OCI-LY3 (cell line): ENCODE measurements around the gene KHDRBS1.

Experiments
- EZH2phosphoT487 ChIP-seq: fragments of 200-600 bp; shearing (Covaris generic); IDR thresholded peaks from 2 replicates; pipeline ENCODE4 v1.6.1; 2018; ENCODE audit warnings: antibody characterized with exemption, mixed run types, low read depth
- TF ChIP-seq, protein P1 (sequence below): fragments of 200-600, 300-600 bp; sonication (generic); IDR thresholded peaks from 2 replicates; pipeline ENCODE4 v1.5.1; 2014; ENCODE audit warnings: antibody characterized with exemption, low read length, low read depth

DNA sequence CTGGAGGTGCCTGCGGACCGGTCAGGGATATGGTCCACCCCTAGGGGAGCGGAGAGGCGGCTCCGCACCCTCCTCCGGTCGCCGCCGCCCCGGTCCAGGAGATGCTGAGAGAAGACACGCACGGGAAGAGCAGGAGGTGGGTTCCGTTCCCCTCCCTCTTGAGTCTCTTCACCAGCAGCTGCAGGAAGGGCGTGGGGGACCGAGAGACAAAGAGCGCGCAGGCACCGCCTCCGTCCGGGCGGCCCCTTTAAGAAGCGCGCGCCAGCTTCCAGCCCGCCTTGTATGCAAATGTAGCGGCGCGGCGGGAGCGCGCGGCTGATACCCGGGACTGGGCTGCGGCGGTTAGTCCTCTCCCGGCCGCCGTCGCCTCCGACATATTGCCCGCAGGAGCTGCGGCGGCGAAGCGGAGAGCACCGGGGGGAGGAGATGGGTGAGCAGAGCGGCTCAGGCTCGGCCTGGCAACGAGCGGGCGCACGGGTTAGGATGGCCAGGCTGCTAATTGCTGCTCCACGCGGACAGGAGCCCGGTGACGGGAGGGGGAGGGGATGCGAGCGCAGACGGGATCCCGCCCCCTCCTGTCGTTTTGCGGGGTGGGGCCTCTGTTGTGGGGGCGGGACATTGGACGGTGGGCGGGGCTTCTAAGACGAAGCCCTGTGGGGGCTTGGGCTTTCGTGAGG lies 59.1 kb downstream of the KHDRBS1 start, which contains the start of gene TMEM39B:
- TF ChIP-seq, protein P1, sequence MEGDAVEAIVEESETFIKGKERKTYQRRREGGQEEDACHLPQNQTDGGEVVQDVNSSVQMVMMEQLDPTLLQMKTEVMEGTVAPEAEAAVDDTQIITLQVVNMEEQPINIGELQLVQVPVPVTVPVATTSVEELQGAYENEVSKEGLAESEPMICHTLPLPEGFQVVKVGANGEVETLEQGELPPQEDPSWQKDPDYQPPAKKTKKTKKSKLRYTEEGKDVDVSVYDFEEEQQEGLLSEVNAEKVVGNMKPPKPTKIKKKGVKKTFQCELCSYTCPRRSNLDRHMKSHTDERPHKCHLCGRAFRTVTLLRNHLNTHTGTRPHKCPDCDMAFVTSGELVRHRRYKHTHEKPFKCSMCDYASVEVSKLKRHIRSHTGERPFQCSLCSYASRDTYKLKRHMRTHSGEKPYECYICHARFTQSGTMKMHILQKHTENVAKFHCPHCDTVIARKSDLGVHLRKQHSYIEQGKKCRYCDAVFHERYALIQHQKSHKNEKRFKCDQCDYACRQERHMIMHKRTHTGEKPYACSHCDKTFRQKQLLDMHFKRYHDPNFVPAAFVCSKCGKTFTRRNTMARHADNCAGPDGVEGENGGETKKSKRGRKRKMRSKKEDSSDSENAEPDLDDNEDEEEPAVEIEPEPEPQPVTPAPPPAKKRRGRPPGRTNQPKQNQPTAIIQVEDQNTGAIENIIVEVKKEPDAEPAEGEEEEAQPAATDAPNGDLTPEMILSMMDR, result no peak
- TF ChIP-seq EZH2phosphoT487, result no peak
